ENCODE data around the gene MAST4.

The MAST4 gene

GRCh38 chr5:66982056-66982387 is 385.8 kb downstream of the MAST4 start:
- ChIA-PET CTCF (no interaction called here), POLR2A (no interaction called here)
- DNase-seq (ENCODE audit: extremely low spot score), result no peak
- TF ChIP-seq, protein P1, sequence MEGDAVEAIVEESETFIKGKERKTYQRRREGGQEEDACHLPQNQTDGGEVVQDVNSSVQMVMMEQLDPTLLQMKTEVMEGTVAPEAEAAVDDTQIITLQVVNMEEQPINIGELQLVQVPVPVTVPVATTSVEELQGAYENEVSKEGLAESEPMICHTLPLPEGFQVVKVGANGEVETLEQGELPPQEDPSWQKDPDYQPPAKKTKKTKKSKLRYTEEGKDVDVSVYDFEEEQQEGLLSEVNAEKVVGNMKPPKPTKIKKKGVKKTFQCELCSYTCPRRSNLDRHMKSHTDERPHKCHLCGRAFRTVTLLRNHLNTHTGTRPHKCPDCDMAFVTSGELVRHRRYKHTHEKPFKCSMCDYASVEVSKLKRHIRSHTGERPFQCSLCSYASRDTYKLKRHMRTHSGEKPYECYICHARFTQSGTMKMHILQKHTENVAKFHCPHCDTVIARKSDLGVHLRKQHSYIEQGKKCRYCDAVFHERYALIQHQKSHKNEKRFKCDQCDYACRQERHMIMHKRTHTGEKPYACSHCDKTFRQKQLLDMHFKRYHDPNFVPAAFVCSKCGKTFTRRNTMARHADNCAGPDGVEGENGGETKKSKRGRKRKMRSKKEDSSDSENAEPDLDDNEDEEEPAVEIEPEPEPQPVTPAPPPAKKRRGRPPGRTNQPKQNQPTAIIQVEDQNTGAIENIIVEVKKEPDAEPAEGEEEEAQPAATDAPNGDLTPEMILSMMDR (IDR thresholded peaks at IDR 0.05; ENCODE audit: control extremely low read depth, extremely low read depth, low read depth, missing control alignments), result no peak

DNA sequence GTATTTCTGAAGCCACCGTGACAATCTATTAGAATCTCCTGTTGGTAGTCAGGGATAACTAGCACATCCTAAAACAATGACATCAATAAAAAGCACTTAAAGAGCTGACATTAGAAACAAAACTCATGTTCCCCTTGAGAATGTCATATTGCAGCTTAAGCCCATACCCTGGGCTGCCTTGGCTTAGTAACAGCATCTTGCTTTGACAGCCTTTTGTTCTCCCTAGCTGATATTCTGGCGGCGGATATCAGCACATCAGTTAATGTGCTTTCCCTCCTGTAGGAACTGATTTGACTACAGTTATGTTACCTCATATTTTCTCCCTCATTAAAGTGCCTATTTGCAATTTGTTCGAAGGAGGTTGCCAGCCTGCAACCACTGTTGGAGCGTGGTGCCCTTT is 386.3 kb downstream of the MAST4 start:
- DNase-seq (ENCODE audit: extremely low spot score), result no peak
- POLR2A ChIA-PET, result no interaction called here
- CTCF ChIA-PET, result interaction anchor here (1.2 kb wide), 1 partner anchor 8 kb away, joined by 3 read pairs; no protein-coding TSS in a partner anchor
- TF ChIP-seq, protein P1 (IDR thresholded peaks at IDR 0.05; ENCODE audit: control extremely low read depth, extremely low read depth, low read depth, missing control alignments), result no peak

DNA sequence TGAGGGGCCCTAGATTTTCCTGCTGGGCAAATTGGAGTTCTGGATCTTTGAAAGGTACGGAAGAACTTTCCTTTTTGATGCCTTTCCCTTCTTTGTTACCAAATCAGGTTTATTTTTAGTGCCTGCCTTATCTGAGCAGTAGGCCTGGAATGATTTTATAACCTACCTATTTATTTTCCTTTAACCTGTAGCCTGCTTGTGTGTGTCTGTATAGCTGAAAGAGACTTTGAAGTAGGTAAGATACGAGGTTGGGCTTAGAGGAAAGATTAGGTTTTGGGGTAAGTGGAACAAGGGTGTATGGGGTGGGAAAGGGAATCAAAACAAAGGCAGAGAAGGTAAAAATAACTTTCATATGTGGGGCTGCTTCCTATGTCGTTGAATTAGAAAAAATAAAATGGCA is 389.2 kb downstream of the MAST4 start:
- TF ChIP-seq, protein P1 (IDR thresholded peaks at IDR 0.05; ENCODE audit: control extremely low read depth, extremely low read depth, low read depth, missing control alignments), result no peak
- ChIA-PET POLR2A (no interaction called here), CTCF (interaction anchor here (1.2 to 1.8 kb wide), 2 partner anchors 9 to 47 kb away, joined by 3 to 6 read pairs; no protein-coding TSS in a partner anchor)
- no peak for DNase-seq (ENCODE audit: extremely low spot score)

- TF ChIP-seq, protein P1 (IDR thresholded peaks at IDR 0.05; ENCODE audit: control extremely low read depth, extremely low read depth, low read depth, missing control alignments), result no peak
- POLR2A ChIA-PET, result no interaction called here
- CTCF ChIA-PET, result interaction anchor here (1.4 to 1.8 kb wide), 2 partner anchors 9 to 11 kb away, joined by 6 to 7 read pairs; no protein-coding TSS in a partner anchor
- no peak for DNase-seq (ENCODE audit: extremely low spot score)
Observed at GRCh38 chr5:66986009-66986408, 389.8 kb downstream of the MAST4 start.

- TF ChIP-seq, protein P1 (IDR thresholded peaks at IDR 0.05; ENCODE audit: control extremely low read depth, extremely low read depth, low read depth, missing control alignments), result no peak
- CTCF ChIA-PET, result interaction anchor here (1.4 to 3.3 kb wide), 4 partner anchors 7 to 180 kb away, joined by 3 to 11 read pairs (median 6); no protein-coding TSS in a partner anchor
- POLR2A ChIA-PET, result no interaction called here
- no peak for DNase-seq (ENCODE audit: extremely low spot score)
Observed at GRCh38 chr5:66986534-66986933, 390.3 kb downstream of the MAST4 start.

GRCh38 chr5:66987126-66987525 is 390.9 kb downstream of the MAST4 start:
- TF ChIP-seq, protein P1 (IDR thresholded peaks at IDR 0.05; ENCODE audit: control extremely low read depth, extremely low read depth, low read depth, missing control alignments), result no peak
- POLR2A ChIA-PET, result no interaction called here
- no peak for DNase-seq (ENCODE audit: extremely low spot score)
- CTCF ChIA-PET, result interaction anchor here (0.7 to 3.3 kb wide), 7 partner anchors 8 to 180 kb away, joined by 3 to 11 read pairs (median 6); no protein-coding TSS in a partner anchor
